DND-41 (cell line): ENCODE measurements around the gene ANKRD40CL.

Source experiments
- ATAC-seq: fragments of 200-7000 bp; cut with Tn5 transposase; 3 replicates; pipeline ENCODE4 v1.9.1; 2021; ENCODE audit warnings: low read depth; ENCODE audit not compliant: insufficient read depth
- DNase-seq: peaks from one replicate; pipeline ENCODE4 v3.0.0-alpha.2; 2020
- H2AFZ ChIP-seq: 2 replicates; pipeline ENCODE4 v1.6.0; 2012; ENCODE audit warnings: low read depth, low read length
- H3K27ac ChIP-seq: 2 replicates; pipeline ENCODE4 v1.5.1; 2012; ENCODE audit warnings: low read length, inconsistent platforms
- H3K27me3 ChIP-seq: fragments of 200-600 bp; sonication (generic); 2 replicates; pipeline ENCODE4 v1.6.0; 2012; ENCODE audit warnings: low read length, mild to moderate bottlenecking, inconsistent platforms; ENCODE audit not compliant: insufficient read depth, poor library complexity
- H3K36me3 ChIP-seq: 2 replicates; pipeline ENCODE4 v1.5.1; 2012; ENCODE audit warnings: low read length, inconsistent platforms; ENCODE audit not compliant: insufficient read depth
- H3K4me1 ChIP-seq: 2 replicates; pipeline ENCODE4 v1.5.1; 2012; ENCODE audit warnings: mild to moderate bottlenecking, low read length; ENCODE audit not compliant: insufficient read depth
- H3K4me2 ChIP-seq: 2 replicates; pipeline ENCODE4 v1.6.0; 2012; ENCODE audit warnings: mild to moderate bottlenecking, moderate library complexity, low read length, inconsistent platforms; ENCODE audit not compliant: insufficient read depth
- H3K4me3 ChIP-seq, 2 experiments: fragments of 200-600 bp in 1 of 2; shearing (Covaris generic) in 1 of 2; 2 replicates each; pipeline ENCODE4 v1.5.1; 2012 to 2016; ENCODE audit warnings: inconsistent platforms in 2 of 2, low read length in 2 of 2, mild to moderate bottlenecking in 2 of 2, low read depth in 1 of 2, moderate library complexity in 1 of 2
- H3K79me2 ChIP-seq: 2 replicates; pipeline ENCODE4 v1.6.0; 2012; ENCODE audit warnings: low read length, inconsistent platforms; ENCODE audit not compliant: insufficient read depth
- H3K9ac ChIP-seq: 2 replicates; pipeline ENCODE4 v1.6.0; 2012; ENCODE audit warnings: low read depth, mild to moderate bottlenecking, inconsistent platforms, low read length, moderate library complexity
- H3K9me3 ChIP-seq: 2 replicates; pipeline ENCODE4 v1.5.1; 2012; ENCODE audit warnings: low read length, moderate library complexity, mild to moderate bottlenecking, inconsistent platforms; ENCODE audit not compliant: insufficient read depth, severe bottlenecking
- H4K20me1 ChIP-seq: 2 replicates; pipeline ENCODE4 v1.6.0; 2012; ENCODE audit warnings: low read length; ENCODE audit not compliant: insufficient read depth
- CTCF ChIP-seq: IDR thresholded peaks from 2 replicates; pipeline ENCODE4 v1.5.1; 2012; ENCODE audit warnings: borderline replicate concordance, low read length, moderate library complexity, mild to moderate bottlenecking; ENCODE audit not compliant: poor library complexity, severe bottlenecking; ENCODE audit errors: extremely low read depth
- EZH2 ChIP-seq: IDR thresholded peaks from 3 replicates; pipeline ENCODE4 v1.6.1; 2012; ENCODE audit warnings: borderline replicate concordance, low read depth, mild to moderate bottlenecking, moderate library complexity, low read length, inconsistent platforms; ENCODE audit not compliant: severe bottlenecking

Gene ANKRD40CL

GRCh38 chr17:50798424-50799288, 31.3 kb upstream of the ANKRD40CL start:
- no peak for DNase-seq
- H4K20me1 ChIP-seq, result no peaks in the 10 kb centered on the region
- ATAC-seq, result no peak
- H3K9ac ChIP-seq, result no peak overlapping the region
- peaks cover 2% of the 10 kb centered on the region for H3K27me3 ChIP-seq
- no peaks in the 10 kb centered on the region for H3K9me3 ChIP-seq
- H2AFZ ChIP-seq, result no peak overlapping the region
- H3K4me1 ChIP-seq, result no peaks in the 10 kb centered on the region
- H3K36me3 ChIP-seq, result no peaks in the 10 kb centered on the region
- H3K79me2 ChIP-seq, result no peaks in the 10 kb centered on the region
- no peak overlapping the region for H3K4me2 ChIP-seq
- TF ChIP-seq CTCF, result no peak
- TF ChIP-seq EZH2, result no peak
- no peak overlapping the region for H3K27ac ChIP-seq
- H3K4me3 ChIP-seq, result no peak overlapping the region

- Histone ChIP-seq H3K27ac (no peak overlapping the region), H3K27me3 (peaks cover 2% of the 10 kb centered on the region), H3K4me2 (no peak overlapping the region), H3K4me3 (no peak overlapping the region), H3K9me3 (no peaks in the 10 kb centered on the region), H2AFZ (no peak overlapping the region), H4K20me1 (no peaks in the 10 kb centered on the region), H3K4me1 (no peaks in the 10 kb centered on the region), H3K9ac (no peak overlapping the region), H3K36me3 (no peaks in the 10 kb centered on the region), H3K79me2 (no peaks in the 10 kb centered on the region)
- no peak for ATAC-seq
- DNase-seq, result no peak
- TF ChIP-seq EZH2, result no peak
- TF ChIP-seq CTCF, result no peak
These were observed 30.0 kb upstream of the ANKRD40CL start for GRCh38 chr17:50797135-50797810.

- no peak overlapping the region for H3K27ac ChIP-seq
- peaks cover 2% of the 10 kb centered on the region for H3K27me3 ChIP-seq
- no peaks in the 10 kb centered on the region for H3K79me2 ChIP-seq
- H3K9me3 ChIP-seq, result no peaks in the 10 kb centered on the region
- no peak overlapping the region for H3K4me2 ChIP-seq
- DNase-seq (no peak), ATAC-seq (no peak)
- H3K36me3 ChIP-seq, result no peaks in the 10 kb centered on the region
- no peak for TF ChIP-seq CTCF
- no peak for TF ChIP-seq EZH2
- H2AFZ ChIP-seq, result no peak overlapping the region
- no peak overlapping the region for H3K9ac ChIP-seq
- no peak overlapping the region for H3K4me3 ChIP-seq
- H4K20me1 ChIP-seq, result no peaks in the 10 kb centered on the region
- no peaks in the 10 kb centered on the region for H3K4me1 ChIP-seq
These were observed 27.0 kb upstream of the ANKRD40CL start for GRCh38 chr17:50794361-50794760.
